GM12874 (cell line): ENCODE measurements around the gene TFEB.

Source experiments
- TF ChIP-seq, protein P1 (sequence below): IDR thresholded peaks from 2 replicates; pipeline ENCODE4 v1.5.1; 2011; ENCODE audit warnings: low read depth, mild to moderate bottlenecking, control low read depth, low read length, moderate library complexity; ENCODE audit not compliant: insufficient read depth

The TFEB gene

GRCh38 chr6:41735427-41736185 is at the start of gene TFEB:
Gene TFEB (minus strand): TSS chr6:41735608. CDS start chr6:41691213, 44,395 bp downstream.
- TF ChIP-seq, protein P1, sequence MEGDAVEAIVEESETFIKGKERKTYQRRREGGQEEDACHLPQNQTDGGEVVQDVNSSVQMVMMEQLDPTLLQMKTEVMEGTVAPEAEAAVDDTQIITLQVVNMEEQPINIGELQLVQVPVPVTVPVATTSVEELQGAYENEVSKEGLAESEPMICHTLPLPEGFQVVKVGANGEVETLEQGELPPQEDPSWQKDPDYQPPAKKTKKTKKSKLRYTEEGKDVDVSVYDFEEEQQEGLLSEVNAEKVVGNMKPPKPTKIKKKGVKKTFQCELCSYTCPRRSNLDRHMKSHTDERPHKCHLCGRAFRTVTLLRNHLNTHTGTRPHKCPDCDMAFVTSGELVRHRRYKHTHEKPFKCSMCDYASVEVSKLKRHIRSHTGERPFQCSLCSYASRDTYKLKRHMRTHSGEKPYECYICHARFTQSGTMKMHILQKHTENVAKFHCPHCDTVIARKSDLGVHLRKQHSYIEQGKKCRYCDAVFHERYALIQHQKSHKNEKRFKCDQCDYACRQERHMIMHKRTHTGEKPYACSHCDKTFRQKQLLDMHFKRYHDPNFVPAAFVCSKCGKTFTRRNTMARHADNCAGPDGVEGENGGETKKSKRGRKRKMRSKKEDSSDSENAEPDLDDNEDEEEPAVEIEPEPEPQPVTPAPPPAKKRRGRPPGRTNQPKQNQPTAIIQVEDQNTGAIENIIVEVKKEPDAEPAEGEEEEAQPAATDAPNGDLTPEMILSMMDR: peak; percentile 95

DNA sequence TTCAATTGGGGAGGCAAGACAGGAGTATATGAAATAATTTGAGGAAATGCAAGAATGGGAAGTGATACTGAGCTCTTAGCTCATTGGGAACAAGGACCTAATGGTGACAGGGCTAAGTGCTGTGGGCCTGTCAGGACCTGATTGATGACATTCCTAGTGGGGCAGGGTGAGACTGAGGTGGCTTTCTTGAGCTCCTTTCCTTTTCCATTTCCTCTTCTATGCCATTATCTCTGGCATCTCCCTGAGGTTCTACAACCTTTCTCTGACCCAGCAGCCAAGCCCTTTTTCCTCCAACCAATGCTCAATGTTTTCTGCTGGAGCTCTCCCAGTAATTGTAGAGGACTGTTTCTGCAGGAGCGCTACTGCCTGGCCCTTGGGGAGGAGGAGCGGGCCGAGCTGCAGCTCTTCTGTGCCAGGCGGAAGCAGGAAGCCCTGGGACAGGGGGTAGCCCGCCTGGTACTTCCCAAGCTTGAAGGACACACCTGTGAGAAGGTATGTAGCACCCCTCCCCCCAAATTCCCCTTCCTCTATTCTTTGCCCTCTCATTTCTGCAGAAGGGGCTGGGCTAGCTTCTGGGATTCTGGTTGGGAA is 49.3 kb upstream of the TFEB start:
- TF ChIP-seq, protein P1: no peak

GRCh38 chr6:41783106-41783780 is 47.8 kb upstream of the TFEB start:
- TF ChIP-seq, protein P1: no peak

- TF ChIP-seq, protein P1: no peak
These were observed 45.9 kb upstream of the TFEB start for GRCh38 chr6:41781366-41781730.

- TF ChIP-seq, protein P1: no peak
These were observed 45.4 kb upstream of the TFEB start, which contains the start of gene PRICKLE4 for GRCh38 chr6:41780551-41781365. Gene PRICKLE4 (plus strand): TSS chr6:41780782. CDS start chr6:41783474, 2,692 bp downstream.

DNA sequence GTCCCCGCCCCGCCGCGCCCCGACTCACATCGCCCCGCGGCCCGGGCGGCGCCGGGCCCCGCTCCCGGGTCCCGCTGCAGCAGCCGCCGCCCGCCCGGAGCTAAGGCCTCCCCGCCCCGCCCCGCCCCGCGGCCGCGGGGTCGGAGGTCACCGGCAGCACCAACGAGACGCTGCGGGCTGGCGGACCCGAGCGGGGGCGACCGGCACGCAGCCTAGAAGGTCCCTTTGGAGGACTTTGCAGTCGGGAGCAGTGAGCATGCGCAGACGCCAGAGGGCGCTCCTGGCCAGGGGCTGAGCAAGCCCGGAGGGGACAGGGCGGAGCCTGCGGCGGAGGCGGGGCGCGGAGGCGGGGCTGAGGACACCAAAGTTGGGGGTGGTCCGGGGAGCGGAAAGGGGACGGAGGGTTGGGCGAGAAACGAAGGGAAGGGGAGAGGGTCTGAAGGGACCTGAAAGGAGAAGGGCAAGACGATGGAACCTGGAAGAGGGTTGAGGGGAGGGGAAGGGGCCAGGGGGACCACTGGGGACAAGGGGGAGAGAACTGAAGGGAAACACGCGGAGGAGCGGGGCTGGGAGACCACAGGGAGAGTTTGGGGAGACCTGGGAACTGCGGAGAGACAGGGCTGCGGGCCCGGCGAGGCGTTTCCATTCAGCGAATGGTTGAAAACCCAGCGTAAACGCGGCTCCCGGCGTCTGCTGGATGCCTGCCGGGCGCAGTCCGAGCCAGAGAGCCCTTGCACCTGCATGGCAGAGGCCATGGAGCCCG is 44.6 kb upstream of the TFEB start, which contains the start of gene FRS3:
FRS3 (minus strand) TSS at position 113 of the 763 bp plus-strand sequence. CDS start 2,913 bp downstream, outside the sequence.
- TF ChIP-seq, protein P1: peak; percentile 97
